ENCODE results near the gene ZNF260.
A peak's percentile ranks its signal among the peaks of the same experiment; 100 is the strongest.

The ZNF260 gene

GRCh38 chr19:36528194-36528920 is at the start of gene ZNF260:
TSS of gene ZNF260 (minus strand) at chr19:36528271. CDS start at chr19:36515238, 13,033 bp downstream.
- DNase-seq (ENCODE audit: low read depth, low spot score): peak; percentile 98
- in situ Hi-C loops (cut with HindIII; ENCODE audit: low sequenced_read_pairs): no loop called here
- no peak for TF ChIP-seq CTCF (IDR thresholded peaks at IDR 0.05; ENCODE audit: low read depth, low read length)
- peak within 1 kb of the TSS; percentile 90 for H3K4me3 ChIP-seq (ENCODE audit: low read depth, low read length)

- no peak overlapping the region for H3K4me3 ChIP-seq (ENCODE audit: low read depth, low read length)
- TF ChIP-seq CTCF (IDR thresholded peaks at IDR 0.05; ENCODE audit: low read depth, low read length): no peak
- in situ Hi-C loops (cut with HindIII; ENCODE audit: low sequenced_read_pairs): no loop called here
- no peak for DNase-seq (ENCODE audit: low read depth, low spot score)
Observed at GRCh38 chr19:36577271-36577996, 49.4 kb upstream of the ZNF260 start.

GRCh38 chr19:36574741-36575140 is 46.7 kb upstream of the ZNF260 start:
- no peak overlapping the region for H3K4me3 ChIP-seq (ENCODE audit: low read depth, low read length)
- TF ChIP-seq CTCF (IDR thresholded peaks at IDR 0.05; ENCODE audit: low read depth, low read length): no peak
- DNase-seq (ENCODE audit: low read depth, low spot score): no peak
- in situ Hi-C loops (cut with HindIII; ENCODE audit: low sequenced_read_pairs): no loop called here

- DNase-seq (ENCODE audit: low read depth, low spot score): peak; percentile 32
Observed at GRCh38 chr19:36573895-36574720, 46.0 kb upstream of the ZNF260 start.

GRCh38 chr19:36573020-36573894 is 45.2 kb upstream of the ZNF260 start, which contains the start of gene ZNF529:
TSS of gene ZNF529 (minus strand) at chr19:36573292. CDS start at chr19:36572346, 946 bp downstream.
- TF ChIP-seq CTCF (IDR thresholded peaks at IDR 0.05; ENCODE audit: low read depth, low read length): no peak
- peak; percentile 89 for DNase-seq (ENCODE audit: low read depth, low spot score)
- in situ Hi-C loops (cut with HindIII; ENCODE audit: low sequenced_read_pairs): no loop called here
- H3K4me3 ChIP-seq (ENCODE audit: low read depth, low read length): peak within 1 kb of the TSS; percentile 95

More at GRCh38 chr19:36573895-36574720, 46.0 kb upstream of the ZNF260 start:
- TF ChIP-seq CTCF (IDR thresholded peaks at IDR 0.05; ENCODE audit: low read depth, low read length): no peak
- in situ Hi-C loops (cut with HindIII; ENCODE audit: low sequenced_read_pairs): no loop called here
- peak overlapping the region; percentile 95 for H3K4me3 ChIP-seq (ENCODE audit: low read depth, low read length)

Measured in astrocyte of the spinal cord (primary cell).